Measurements from ENCODE around the gene SMIM24. TPM values are rescaled to one million over a fixed set of nuclear protein-coding genes. Genes with fewer than 3 reads are reported as not detected.

SMIM24 gene
- total RNA-seq, 1 experiment from 2014 or later = 1.9 TPM

GRCh38 chr19:3511506-3512251, 31.4 kb upstream of the SMIM24 start:
- Histone ChIP-seq H3K79me2 (ENCODE audit: insufficient read depth, low read length) (peaks cover 3% of the 10 kb centered on the region; the same call in 1 of the 2 replicates), H3K23me2 (ENCODE audit: insufficient read length, low read depth, low read length, poor library complexity, severe bottlenecking) (peaks cover 12% of the 10 kb centered on the region), H3K9ac (ENCODE audit: extremely low read depth, insufficient read length, low read length) (no peak overlapping the region), H2BK15ac (ENCODE audit: low read depth, low read length) (no peak overlapping the region), H3K23ac (ENCODE audit: insufficient read length, low read depth, low read length) (no peak overlapping the region), H4K5ac (ENCODE audit: insufficient read length, low read depth, low read length) (no peak overlapping the region), H3T11ph (ENCODE audit: low read length) (no peak overlapping the region), H3K79me1 (ENCODE audit: insufficient read depth, low read depth, low read length, poor library complexity, severe bottlenecking) (no peaks in the 10 kb centered on the region), H3K56ac (ENCODE audit: insufficient read length, low read depth, low read length) (no peak overlapping the region), H3K4ac (ENCODE audit: low read depth, low read length) (no peak overlapping the region), H4K8ac (replicated peaks; ENCODE audit: insufficient read length, low read depth, low read length) (no peak overlapping the region), H3K18ac (ENCODE audit: insufficient read length, low read depth, low read length) (no peak overlapping the region), H2AFZ (ENCODE audit: low read length) (no peak overlapping the region), H3K4me1 (ENCODE audit: insufficient read depth, low read length) (no peaks in the 10 kb centered on the region), H2AK5ac (ENCODE audit: insufficient read length, low read length) (no peak overlapping the region), H2BK12ac (ENCODE audit: insufficient read length, low read depth, low read length) (no peak overlapping the region), H2BK5ac (ENCODE audit: insufficient read length, low read length) (no peak overlapping the region), H3K27me3 (ENCODE audit: insufficient read depth, low read length) (no peaks in the 10 kb centered on the region), H3K9me3 (ENCODE audit: control insufficient read depth, low read depth, low read length) (no peaks in the 10 kb centered on the region), H2BK20ac (ENCODE audit: low read depth, low read length, poor library complexity, severe bottlenecking) (no peak overlapping the region), H4K20me1 (ENCODE audit: control insufficient read depth, insufficient read depth, insufficient read length) (no peaks in the 10 kb centered on the region), H3K4me2 (ENCODE audit: insufficient read depth, insufficient read length, low read length) (no peak overlapping the region), H4K91ac (ENCODE audit: insufficient read length, low read depth, low read length) (no peak overlapping the region), H3K27ac (ENCODE audit: insufficient read length, low read depth, low read length) (no peak overlapping the region), H2BK120ac (ENCODE audit: low read depth, low read length, poor library complexity, severe bottlenecking) (no peak overlapping the region), H3K14ac (ENCODE audit: insufficient read depth, low read length) (no peak overlapping the region)
- peaks cover 18 to 41% of the 10 kb centered on the region in 2 experiments for H3K4me1 Mint-ChIP-seq
- no peak for TF ChIP-seq CTCF (conservative IDR thresholded peaks at IDR 0.05)
- no peaks in the 10 kb centered on the region; a peak in 1 of 5 replicates for H3K9me3 Mint-ChIP-seq
- no peak overlapping the region; a peak in 1 of 5 replicates for H3K4me3 Mint-ChIP-seq
- no CpG with 5 or more reads among the region's 26 CpGs for WGBS (ENCODE audit: extremely low coverage, insufficient read length, low lambda C conversion rate)
- H3K27ac Mint-ChIP-seq = no peak overlapping the region
- no peaks in the 10 kb centered on the region; the same call in 1 of the 2 replicates for H3K27me3 Mint-ChIP-seq (ENCODE audit: low read depth)
- peaks cover 10 to 34% (median 19%) of the 10 kb centered on the region in 3 experiments; a peak in 6 of 7 replicates for H3K36me3 Mint-ChIP-seq (ENCODE audit: insufficient read depth in 1 of 3, low read depth in 3 of 3)
- DNase-seq = no peak

Data from H9 (cell line).